Measurements from ENCODE around the gene PIP5K1B.

DNA sequence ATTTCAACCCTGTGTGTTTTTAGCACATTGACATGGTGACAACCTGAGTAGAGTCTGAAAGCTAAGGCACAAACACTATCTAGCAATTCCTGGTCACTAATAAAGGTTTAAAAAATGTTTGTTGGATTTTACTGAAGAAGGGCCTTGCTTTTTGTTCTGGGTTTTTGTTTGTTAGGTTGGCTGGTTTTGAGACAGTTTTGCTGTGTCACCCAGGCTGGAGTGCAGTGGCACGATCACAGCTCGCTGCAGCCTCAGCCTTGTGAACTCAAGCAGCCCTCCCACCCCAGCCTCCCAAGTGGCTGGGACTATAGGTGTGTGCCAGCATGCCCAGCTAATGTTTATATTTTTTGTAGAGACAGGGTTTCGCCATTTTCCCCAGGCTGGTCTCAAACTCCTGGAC lies 269.9 kb downstream of the PIP5K1B start:
- TF ChIP-seq, protein P1, sequence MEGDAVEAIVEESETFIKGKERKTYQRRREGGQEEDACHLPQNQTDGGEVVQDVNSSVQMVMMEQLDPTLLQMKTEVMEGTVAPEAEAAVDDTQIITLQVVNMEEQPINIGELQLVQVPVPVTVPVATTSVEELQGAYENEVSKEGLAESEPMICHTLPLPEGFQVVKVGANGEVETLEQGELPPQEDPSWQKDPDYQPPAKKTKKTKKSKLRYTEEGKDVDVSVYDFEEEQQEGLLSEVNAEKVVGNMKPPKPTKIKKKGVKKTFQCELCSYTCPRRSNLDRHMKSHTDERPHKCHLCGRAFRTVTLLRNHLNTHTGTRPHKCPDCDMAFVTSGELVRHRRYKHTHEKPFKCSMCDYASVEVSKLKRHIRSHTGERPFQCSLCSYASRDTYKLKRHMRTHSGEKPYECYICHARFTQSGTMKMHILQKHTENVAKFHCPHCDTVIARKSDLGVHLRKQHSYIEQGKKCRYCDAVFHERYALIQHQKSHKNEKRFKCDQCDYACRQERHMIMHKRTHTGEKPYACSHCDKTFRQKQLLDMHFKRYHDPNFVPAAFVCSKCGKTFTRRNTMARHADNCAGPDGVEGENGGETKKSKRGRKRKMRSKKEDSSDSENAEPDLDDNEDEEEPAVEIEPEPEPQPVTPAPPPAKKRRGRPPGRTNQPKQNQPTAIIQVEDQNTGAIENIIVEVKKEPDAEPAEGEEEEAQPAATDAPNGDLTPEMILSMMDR (IDR thresholded peaks at IDR 0.05), result no peak
- TF ChIP-seq EZH2 (IDR thresholded peaks at IDR 0.05; ENCODE audit: borderline replicate concordance, insufficient read depth, low read depth, low read length, poor library complexity, severe bottlenecking), result no peak

Measured in B cell (primary cell).